ENCODE measurements around the gene OR51T1.

The OR51T1 gene

DNA sequence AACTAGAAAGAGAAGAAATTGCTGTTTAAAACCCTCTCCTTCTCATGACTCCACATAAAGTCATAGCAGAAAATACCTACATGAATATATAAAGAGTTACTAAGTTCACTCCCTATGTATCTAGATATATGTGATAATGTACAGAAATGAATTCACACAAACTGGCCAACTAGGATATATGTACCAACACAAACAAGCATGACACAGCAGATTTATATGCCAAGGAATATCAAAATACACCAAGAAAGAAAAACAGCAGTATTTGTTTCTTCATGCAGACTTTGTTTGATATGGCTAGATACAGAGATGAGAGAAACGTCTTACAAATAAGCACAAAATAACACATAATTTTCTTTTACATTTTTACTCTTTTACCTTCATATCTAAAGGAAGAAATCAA, 40.6 kb downstream of the OR51T1 start:
- ChIA-PET CTCF (no interaction called here), POLR2A (no interaction called here)
- DNase-seq (ENCODE audit: extremely low spot score) = no peak
- TF ChIP-seq, protein P1, sequence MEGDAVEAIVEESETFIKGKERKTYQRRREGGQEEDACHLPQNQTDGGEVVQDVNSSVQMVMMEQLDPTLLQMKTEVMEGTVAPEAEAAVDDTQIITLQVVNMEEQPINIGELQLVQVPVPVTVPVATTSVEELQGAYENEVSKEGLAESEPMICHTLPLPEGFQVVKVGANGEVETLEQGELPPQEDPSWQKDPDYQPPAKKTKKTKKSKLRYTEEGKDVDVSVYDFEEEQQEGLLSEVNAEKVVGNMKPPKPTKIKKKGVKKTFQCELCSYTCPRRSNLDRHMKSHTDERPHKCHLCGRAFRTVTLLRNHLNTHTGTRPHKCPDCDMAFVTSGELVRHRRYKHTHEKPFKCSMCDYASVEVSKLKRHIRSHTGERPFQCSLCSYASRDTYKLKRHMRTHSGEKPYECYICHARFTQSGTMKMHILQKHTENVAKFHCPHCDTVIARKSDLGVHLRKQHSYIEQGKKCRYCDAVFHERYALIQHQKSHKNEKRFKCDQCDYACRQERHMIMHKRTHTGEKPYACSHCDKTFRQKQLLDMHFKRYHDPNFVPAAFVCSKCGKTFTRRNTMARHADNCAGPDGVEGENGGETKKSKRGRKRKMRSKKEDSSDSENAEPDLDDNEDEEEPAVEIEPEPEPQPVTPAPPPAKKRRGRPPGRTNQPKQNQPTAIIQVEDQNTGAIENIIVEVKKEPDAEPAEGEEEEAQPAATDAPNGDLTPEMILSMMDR (IDR thresholded peaks at IDR 0.05; ENCODE audit: control extremely low read depth, extremely low read depth, low read depth, missing control alignments) = no peak

DNA sequence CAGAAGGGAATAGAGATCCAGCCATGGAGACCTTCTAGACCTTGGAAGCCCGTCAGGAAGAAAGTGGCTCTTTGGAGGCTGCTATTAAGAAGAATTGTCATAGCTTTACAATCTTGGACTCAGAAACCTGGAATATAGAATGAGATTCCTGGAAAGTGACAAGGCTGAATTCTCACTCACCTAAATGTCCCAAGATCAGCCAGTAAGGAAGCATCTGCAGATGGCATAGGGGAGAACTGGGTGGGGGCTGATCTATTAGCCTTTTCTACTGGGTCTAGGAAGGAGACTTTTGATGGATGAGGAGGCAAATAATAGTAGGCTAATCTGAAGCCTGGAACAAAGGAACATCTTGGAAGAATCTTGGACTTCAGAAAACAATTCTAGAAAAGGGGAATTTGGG, 42.5 kb downstream of the OR51T1 start, which contains the start of gene OR51G1:
TSS of gene OR51G1 (minus strand) at position 101 of the 400 bp plus-strand sequence. CDS start at position 101, 0 bp downstream.
- DNase-seq (ENCODE audit: extremely low spot score) = no peak
- TF ChIP-seq, protein P1 (IDR thresholded peaks at IDR 0.05; ENCODE audit: control extremely low read depth, extremely low read depth, low read depth, missing control alignments) = no peak
- POLR2A ChIA-PET = no interaction called here
- CTCF ChIA-PET = no interaction called here

DNA sequence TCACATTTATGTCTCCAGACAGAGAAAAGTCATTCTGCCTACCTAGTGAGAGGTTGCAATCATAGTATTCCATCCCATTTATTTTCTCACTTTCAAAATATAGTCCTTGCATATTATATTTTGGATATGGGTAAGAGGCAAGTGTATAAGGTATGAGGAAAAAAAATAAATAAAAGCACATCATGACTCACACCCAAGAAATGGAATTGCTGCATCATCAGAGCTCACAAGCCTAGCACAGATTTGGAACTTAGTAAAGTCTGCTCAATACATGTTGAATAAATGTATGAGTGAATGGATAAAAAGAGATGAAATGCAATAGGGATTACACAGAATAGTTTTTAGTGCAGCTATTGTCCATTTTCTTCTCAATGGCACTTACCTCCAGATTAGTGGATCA, 44.9 kb downstream of the OR51T1 start:
- TF ChIP-seq, protein P1 (IDR thresholded peaks at IDR 0.05; ENCODE audit: control extremely low read depth, extremely low read depth, low read depth, missing control alignments) = no peak
- DNase-seq (ENCODE audit: extremely low spot score) = no peak
- POLR2A ChIA-PET = no interaction called here
- CTCF ChIA-PET = interaction anchor here (2.6 kb wide), 1 partner anchor 9 kb away, joined by 11 read pairs; the partner anchor contains the start of gene OR51G2

Data from GM10248 (cell line).